ENCODE results near the gene SNU13.

The SNU13 gene

DNA sequence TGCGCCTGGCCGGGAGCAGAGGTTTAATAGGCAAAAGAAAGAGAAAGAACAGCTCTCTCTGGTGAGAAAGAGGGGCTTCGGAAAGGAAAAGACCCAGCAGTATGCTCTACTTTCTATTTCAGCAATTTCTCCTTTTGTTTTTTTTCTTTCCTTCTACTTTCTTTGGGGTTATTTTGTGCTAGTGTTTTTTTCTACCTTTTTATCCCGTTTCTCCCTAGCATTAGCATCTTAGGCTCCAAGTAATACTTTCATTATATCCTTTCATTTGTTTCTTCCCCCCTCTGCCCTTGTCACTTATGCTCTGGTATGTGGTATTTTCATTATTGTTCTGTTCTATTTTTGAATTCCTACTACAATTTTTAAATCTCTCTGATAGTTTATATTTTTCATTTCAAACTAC lies 4.5 kb downstream of the SNU13 start:
- no peak overlapping the region for H3K4me2 ChIP-seq (ENCODE audit: low read length)
- no peaks in the 10 kb centered on the region for H3K4me1 ChIP-seq (ENCODE audit: control insufficient read depth, low read depth, low read length)
- no peak overlapping the region for H3K56ac ChIP-seq (ENCODE audit: low read length)
- DNase-seq = no peak
- no peak overlapping the region for H3K23ac ChIP-seq (ENCODE audit: low read length)
- H4K8ac ChIP-seq (ENCODE audit: low read depth, low read length) = no peak overlapping the region
- H3K79me2 ChIP-seq (ENCODE audit: control insufficient read depth, insufficient read depth, low read length) = peaks cover 62% of the 10 kb centered on the region
- no peak overlapping the region for H3K27ac ChIP-seq (ENCODE audit: low read depth, low read length)
- no peak overlapping the region for H2AK5ac ChIP-seq (ENCODE audit: low read length)
- peaks cover 7% of the 10 kb centered on the region for H3K79me1 ChIP-seq (ENCODE audit: low read length)
- peaks cover 2% of the 10 kb centered on the region for H3K36me3 ChIP-seq (ENCODE audit: control insufficient read depth, insufficient read depth, low read length)
- no peak overlapping the region for H2BK5ac ChIP-seq (ENCODE audit: low read length)
- no peaks in the 10 kb centered on the region for H3K27me3 ChIP-seq (ENCODE audit: insufficient read depth, low read length, poor library complexity)
- H2BK15ac ChIP-seq (replicated peaks; ENCODE audit: low read depth) = no peak overlapping the region
- H3K4ac ChIP-seq (ENCODE audit: low read depth, low read length) = no peak overlapping the region
- no peak overlapping the region for H3K9ac ChIP-seq (ENCODE audit: low read length)
- H3K18ac ChIP-seq (ENCODE audit: low read length) = no peak overlapping the region
- H2BK120ac ChIP-seq (ENCODE audit: low read depth, low read length) = no peak overlapping the region
- H4K5ac ChIP-seq (ENCODE audit: low read length) = no peak overlapping the region
- no CpG with 5 or more reads among the region's 4 CpGs for WGBS (ENCODE audit: extremely low coverage, insufficient coverage, low lambda C conversion rate)
- no peak overlapping the region for H3K4me3 ChIP-seq (ENCODE audit: low read length)

DNA sequence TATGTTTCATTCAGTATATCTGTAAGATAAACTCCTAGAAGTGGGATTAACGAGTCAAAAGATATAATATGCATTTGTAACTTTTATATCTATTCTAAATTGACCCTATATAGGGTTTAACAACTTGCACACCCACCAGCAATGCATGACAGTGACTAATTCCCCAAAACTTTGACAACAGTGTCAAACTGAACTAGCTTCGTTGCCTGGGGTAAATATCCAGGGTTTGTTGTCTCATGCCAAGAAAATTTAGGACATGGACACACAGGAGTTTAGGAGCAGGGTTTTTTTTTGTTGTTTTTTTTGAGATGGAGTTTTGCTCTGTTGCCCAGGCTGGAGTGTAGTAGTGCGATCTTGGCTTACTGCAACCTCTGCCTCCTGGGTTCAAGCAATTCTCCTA lies 5.1 kb downstream of the SNU13 start:
- no peak overlapping the region for H3K4me2 ChIP-seq (ENCODE audit: low read length)
- peaks cover 8% of the 10 kb centered on the region for H3K79me1 ChIP-seq (ENCODE audit: low read length)
- H3K27ac ChIP-seq (ENCODE audit: low read depth, low read length) = no peak overlapping the region
- peak; percentile 19 for DNase-seq
- no peaks in the 10 kb centered on the region for H3K4me1 ChIP-seq (ENCODE audit: control insufficient read depth, low read depth, low read length)
- WGBS (ENCODE audit: extremely low coverage, insufficient coverage, low lambda C conversion rate) = no CpG with 5 or more reads among the region's 3 CpGs
- H3K23ac ChIP-seq (ENCODE audit: low read length) = no peak overlapping the region
- H3K79me2 ChIP-seq (ENCODE audit: control insufficient read depth, insufficient read depth, low read length) = peaks cover 62% of the 10 kb centered on the region
- no peak overlapping the region for H3K4me3 ChIP-seq (ENCODE audit: low read length)
- no peak overlapping the region for H3K9ac ChIP-seq (ENCODE audit: low read length)
- no peak overlapping the region for H2BK5ac ChIP-seq (ENCODE audit: low read length)
- no peak overlapping the region for H2AK5ac ChIP-seq (ENCODE audit: low read length)
- H3K56ac ChIP-seq (ENCODE audit: low read length) = no peak overlapping the region
- H4K5ac ChIP-seq (ENCODE audit: low read length) = no peak overlapping the region
- peaks cover 2% of the 10 kb centered on the region for H3K36me3 ChIP-seq (ENCODE audit: control insufficient read depth, insufficient read depth, low read length)
- no peak overlapping the region for H4K8ac ChIP-seq (ENCODE audit: low read depth, low read length)
- no peak overlapping the region for H2BK15ac ChIP-seq (replicated peaks; ENCODE audit: low read depth)
- H3K18ac ChIP-seq (ENCODE audit: low read length) = no peak overlapping the region
- H3K27me3 ChIP-seq (ENCODE audit: insufficient read depth, low read length, poor library complexity) = no peaks in the 10 kb centered on the region
- no peak overlapping the region for H2BK120ac ChIP-seq (ENCODE audit: low read depth, low read length)
- H3K4ac ChIP-seq (ENCODE audit: low read depth, low read length) = no peak overlapping the region

DNA sequence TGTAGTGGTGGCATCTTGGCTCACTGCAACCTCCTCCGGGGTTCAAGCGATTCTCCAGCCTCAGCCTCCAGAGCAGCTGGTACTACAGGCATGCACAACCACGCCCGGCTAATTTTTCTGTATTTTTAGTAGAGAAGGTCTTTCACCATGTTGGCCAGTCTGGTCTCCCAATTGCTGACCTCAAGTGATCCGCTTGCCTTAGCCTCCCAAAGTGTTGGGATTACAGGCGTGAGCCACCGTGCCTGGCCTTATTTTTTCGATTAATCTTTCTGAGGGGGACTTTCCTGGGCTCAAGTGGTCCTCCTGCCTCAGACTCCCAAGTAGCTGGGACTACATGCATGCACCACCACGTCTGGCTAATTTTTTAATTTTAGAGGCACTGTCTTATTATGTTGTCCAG lies 5.6 kb downstream of the SNU13 start:
- H3K18ac ChIP-seq (ENCODE audit: low read length) = no peak overlapping the region
- H3K9ac ChIP-seq (ENCODE audit: low read length) = no peak overlapping the region
- no peak overlapping the region for H3K4me3 ChIP-seq (ENCODE audit: low read length)
- H4K8ac ChIP-seq (ENCODE audit: low read depth, low read length) = no peak overlapping the region
- no peak overlapping the region for H2BK15ac ChIP-seq (replicated peaks; ENCODE audit: low read depth)
- no peak overlapping the region for H4K5ac ChIP-seq (ENCODE audit: low read length)
- H3K27ac ChIP-seq (ENCODE audit: low read depth, low read length) = no peak overlapping the region
- peaks cover 63% of the 10 kb centered on the region for H3K79me2 ChIP-seq (ENCODE audit: control insufficient read depth, insufficient read depth, low read length)
- no peak overlapping the region for H3K23ac ChIP-seq (ENCODE audit: low read length)
- no peak overlapping the region for H2BK120ac ChIP-seq (ENCODE audit: low read depth, low read length)
- H3K27me3 ChIP-seq (ENCODE audit: insufficient read depth, low read length, poor library complexity) = no peaks in the 10 kb centered on the region
- H3K4me1 ChIP-seq (ENCODE audit: control insufficient read depth, low read depth, low read length) = no peaks in the 10 kb centered on the region
- peak overlapping the region; percentile 37 for H3K56ac ChIP-seq (ENCODE audit: low read length)
- peaks cover 7% of the 10 kb centered on the region for H3K36me3 ChIP-seq (ENCODE audit: control insufficient read depth, insufficient read depth, low read length)
- H3K4ac ChIP-seq (ENCODE audit: low read depth, low read length) = no peak overlapping the region
- no peak overlapping the region for H3K4me2 ChIP-seq (ENCODE audit: low read length)
- H2AK5ac ChIP-seq (ENCODE audit: low read length) = no peak overlapping the region
- no peak for DNase-seq
- peaks cover 10% of the 10 kb centered on the region for H3K79me1 ChIP-seq (ENCODE audit: low read length)
- H2BK5ac ChIP-seq (ENCODE audit: low read length) = no peak overlapping the region
- WGBS (ENCODE audit: extremely low coverage, insufficient coverage, low lambda C conversion rate) = no CpG with 5 or more reads among the region's 9 CpGs

DNA sequence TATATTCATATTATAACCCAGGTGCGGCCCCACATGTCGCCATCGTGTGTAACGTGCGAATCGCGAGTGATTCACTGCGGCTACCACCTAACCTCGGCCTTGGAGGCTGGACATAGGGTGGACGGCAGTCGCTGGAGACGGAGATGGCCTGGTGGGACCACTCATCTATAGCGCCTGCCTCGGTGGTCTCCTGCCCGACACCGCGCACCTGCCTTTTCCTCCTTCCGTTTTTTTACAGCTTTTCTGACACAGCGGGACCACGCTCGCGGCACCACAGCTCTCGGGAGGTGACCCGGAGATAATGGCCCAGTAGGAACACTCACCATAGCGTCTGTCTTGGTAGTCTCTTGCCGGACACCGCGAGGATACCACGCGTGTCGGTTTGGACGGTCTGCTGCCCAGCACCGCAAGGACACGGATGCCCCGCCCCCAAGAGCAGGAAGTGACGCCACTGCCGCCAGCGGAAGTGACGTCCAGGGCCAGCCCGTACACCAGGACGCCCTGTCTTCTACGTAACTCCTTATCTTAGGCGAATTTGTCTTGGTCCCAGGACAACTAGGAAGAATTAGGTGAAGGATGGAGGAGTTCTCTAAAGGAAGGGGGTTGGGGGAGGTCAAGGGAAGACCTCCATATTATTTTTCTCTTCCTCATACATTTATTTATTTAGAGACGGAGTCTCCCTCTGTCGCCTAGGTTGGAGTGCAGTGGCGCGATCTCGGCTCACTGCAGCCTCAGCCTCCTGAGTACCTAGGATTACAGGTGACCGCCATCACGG lies 6.4 kb downstream of the SNU13 start:
- H3K27me3 ChIP-seq (ENCODE audit: insufficient read depth, low read length, poor library complexity) = no peaks in the 10 kb centered on the region
- peak overlapping the region; percentile 78 for H3K4me3 ChIP-seq (ENCODE audit: low read length)
- no peak overlapping the region for H4K8ac ChIP-seq (ENCODE audit: low read depth, low read length)
- no peak overlapping the region for H2BK5ac ChIP-seq (ENCODE audit: low read length)
- peak overlapping the region; percentile 50 for H3K4me2 ChIP-seq (ENCODE audit: low read length)
- peaks cover 56% of the 10 kb centered on the region for H3K79me2 ChIP-seq (ENCODE audit: control insufficient read depth, insufficient read depth, low read length)
- no peak overlapping the region for H4K5ac ChIP-seq (ENCODE audit: low read length)
- H3K18ac ChIP-seq (ENCODE audit: low read length) = no peak overlapping the region
- H3K4ac ChIP-seq (ENCODE audit: low read depth, low read length) = no peak overlapping the region
- no peaks in the 10 kb centered on the region for H3K4me1 ChIP-seq (ENCODE audit: control insufficient read depth, low read depth, low read length)
- no peak overlapping the region for H2BK120ac ChIP-seq (ENCODE audit: low read depth, low read length)
- no peak overlapping the region for H2AK5ac ChIP-seq (ENCODE audit: low read length)
- peaks cover 10% of the 10 kb centered on the region for H3K79me1 ChIP-seq (ENCODE audit: low read length)
- peaks cover 7% of the 10 kb centered on the region for H3K36me3 ChIP-seq (ENCODE audit: control insufficient read depth, insufficient read depth, low read length)
- H3K23ac ChIP-seq (ENCODE audit: low read length) = no peak overlapping the region
- peak overlapping the region; percentile 86 for H3K56ac ChIP-seq (ENCODE audit: low read length)
- no peak overlapping the region for H2BK15ac ChIP-seq (replicated peaks; ENCODE audit: low read depth)
- H3K27ac ChIP-seq (ENCODE audit: low read depth, low read length) = no peak overlapping the region
- DNase-seq = peak; percentile 89
- H3K9ac ChIP-seq (ENCODE audit: low read length) = peak overlapping the region; percentile 72
- WGBS (ENCODE audit: extremely low coverage, insufficient coverage, low lambda C conversion rate) = no CpG with 5 or more reads among the region's 50 CpGs

DNA sequence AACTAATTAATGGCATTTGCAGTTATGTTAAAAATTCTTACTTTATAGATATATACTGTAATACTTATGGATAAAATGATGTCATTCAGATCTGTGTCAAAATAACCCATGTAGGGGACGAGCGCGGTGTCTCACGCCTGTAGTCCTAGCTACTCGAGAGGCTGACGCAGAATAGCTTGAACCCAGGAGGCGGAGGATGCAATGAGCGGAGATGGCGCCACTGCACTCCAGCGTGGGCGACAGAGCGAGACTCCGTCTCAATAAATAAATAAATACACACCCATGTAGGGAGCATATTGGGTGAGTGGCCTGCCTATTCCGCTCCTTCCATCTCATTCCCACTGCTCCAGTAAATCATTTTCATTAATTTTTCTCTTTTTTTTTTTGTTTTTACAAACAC lies 7.1 kb downstream of the SNU13 start:
- Histone ChIP-seq H3K27ac (ENCODE audit: low read depth, low read length) (no peak overlapping the region), H4K8ac (ENCODE audit: low read depth, low read length) (no peak overlapping the region), H3K79me1 (ENCODE audit: low read length) (peaks cover 10% of the 10 kb centered on the region), H2BK15ac (replicated peaks; ENCODE audit: low read depth) (no peak overlapping the region), H3K4me1 (ENCODE audit: control insufficient read depth, low read depth, low read length) (no peaks in the 10 kb centered on the region), H3K27me3 (ENCODE audit: insufficient read depth, low read length, poor library complexity) (no peaks in the 10 kb centered on the region), H3K9ac (ENCODE audit: low read length) (peak overlapping the region; percentile 72), H3K56ac (ENCODE audit: low read length) (no peak overlapping the region), H2BK120ac (ENCODE audit: low read depth, low read length) (no peak overlapping the region), H3K4ac (ENCODE audit: low read depth, low read length) (no peak overlapping the region), H3K4me3 (ENCODE audit: low read length) (no peak overlapping the region), H3K4me2 (ENCODE audit: low read length) (peak overlapping the region; percentile 50), H3K36me3 (ENCODE audit: control insufficient read depth, insufficient read depth, low read length) (peaks cover 7% of the 10 kb centered on the region), H3K79me2 (ENCODE audit: control insufficient read depth, insufficient read depth, low read length) (peaks cover 51% of the 10 kb centered on the region), H4K5ac (ENCODE audit: low read length) (no peak overlapping the region), H2BK5ac (ENCODE audit: low read length) (no peak overlapping the region), H3K23ac (ENCODE audit: low read length) (no peak overlapping the region), H3K18ac (ENCODE audit: low read length) (no peak overlapping the region), H2AK5ac (ENCODE audit: low read length) (no peak overlapping the region)
- no peak for DNase-seq
- WGBS (ENCODE audit: extremely low coverage, insufficient coverage, low lambda C conversion rate) = no CpG with 5 or more reads among the region's 14 CpGs

DNA sequence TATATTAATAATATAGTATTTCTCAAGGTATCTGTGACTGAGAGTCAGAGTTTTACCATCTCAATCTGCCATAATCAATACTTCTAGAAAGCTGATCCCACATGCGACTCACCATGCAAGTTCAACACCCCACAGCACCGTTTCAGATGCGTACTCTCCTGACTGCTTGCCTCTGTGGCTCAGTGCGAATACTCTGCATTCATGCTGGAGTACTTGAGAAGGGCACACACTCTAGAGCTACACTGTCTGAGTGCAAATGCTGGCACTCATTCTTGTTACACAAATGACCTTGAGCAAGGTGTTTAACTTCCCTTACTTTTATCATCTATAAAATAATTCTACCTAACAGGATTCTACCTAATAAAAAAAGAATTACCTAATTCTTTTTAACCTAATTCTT lies 12.5 kb downstream of the SNU13 start:
- Histone ChIP-seq H2BK5ac (ENCODE audit: low read length) (no peak overlapping the region), H3K79me1 (ENCODE audit: low read length) (peaks cover 13% of the 10 kb centered on the region), H3K4me2 (ENCODE audit: low read length) (no peak overlapping the region), H3K27me3 (ENCODE audit: insufficient read depth, low read length, poor library complexity) (no peaks in the 10 kb centered on the region), H3K23ac (ENCODE audit: low read length) (no peak overlapping the region), H3K36me3 (ENCODE audit: control insufficient read depth, insufficient read depth, low read length) (peaks cover 10% of the 10 kb centered on the region), H4K5ac (ENCODE audit: low read length) (no peak overlapping the region), H3K4me1 (ENCODE audit: control insufficient read depth, low read depth, low read length) (no peaks in the 10 kb centered on the region), H3K56ac (ENCODE audit: low read length) (no peak overlapping the region), H3K18ac (ENCODE audit: low read length) (no peak overlapping the region), H3K27ac (ENCODE audit: low read depth, low read length) (no peak overlapping the region), H3K4me3 (ENCODE audit: low read length) (no peak overlapping the region), H2AK5ac (ENCODE audit: low read length) (no peak overlapping the region), H3K9ac (ENCODE audit: low read length) (no peak overlapping the region), H2BK15ac (replicated peaks; ENCODE audit: low read depth) (no peak overlapping the region), H2BK120ac (ENCODE audit: low read depth, low read length) (no peak overlapping the region), H4K8ac (ENCODE audit: low read depth, low read length) (no peak overlapping the region), H3K79me2 (ENCODE audit: control insufficient read depth, insufficient read depth, low read length) (peaks cover 16% of the 10 kb centered on the region), H3K4ac (ENCODE audit: low read depth, low read length) (no peak overlapping the region)
- WGBS (ENCODE audit: extremely low coverage, insufficient coverage, low lambda C conversion rate) = no CpG with 5 or more reads among the region's 4 CpGs
- DNase-seq = no peak
